ENCODE data around the gene NMRAL1.

The NMRAL1 gene

DNA sequence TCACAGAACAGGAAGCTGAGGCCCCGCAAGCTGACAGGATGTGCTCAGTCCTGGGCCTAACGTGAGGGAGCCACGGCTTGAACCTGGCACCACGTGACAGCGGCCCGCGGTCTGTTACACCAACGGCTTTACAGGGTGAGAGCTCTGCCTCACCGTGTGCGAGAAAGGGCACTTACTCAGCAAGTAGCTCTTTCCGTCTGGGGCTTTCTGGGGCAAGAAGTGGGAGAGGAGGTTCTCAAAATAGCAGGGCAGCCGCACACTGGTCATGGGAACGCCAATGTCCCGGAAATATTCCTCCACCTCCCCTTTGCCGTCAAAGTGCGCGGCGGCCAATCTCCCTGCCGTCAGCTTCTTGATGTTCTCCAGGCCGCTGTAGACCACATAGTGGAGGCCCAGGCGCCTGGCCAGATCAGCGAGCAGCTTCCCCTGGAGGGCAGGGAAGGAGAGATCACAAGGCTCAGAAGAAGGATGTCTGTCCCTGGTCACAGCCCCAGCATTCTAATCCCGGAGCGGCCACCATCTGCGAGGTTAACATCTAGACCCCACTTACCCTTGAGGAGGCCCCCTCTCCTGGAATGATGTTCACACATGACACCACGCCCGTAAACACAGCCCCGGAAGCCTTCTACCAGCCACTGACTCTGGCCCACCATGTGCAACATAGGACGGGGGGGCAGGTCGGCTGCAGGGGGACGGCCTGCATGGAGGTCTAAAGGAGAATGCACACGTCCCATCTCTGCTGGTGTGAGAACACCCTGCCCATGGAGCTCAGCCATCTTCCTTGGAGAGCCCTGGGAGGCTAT is 8.2 kb downstream of the NMRAL1 start:
- no peak for DNase-seq (ENCODE audit: low spot score)

DNA sequence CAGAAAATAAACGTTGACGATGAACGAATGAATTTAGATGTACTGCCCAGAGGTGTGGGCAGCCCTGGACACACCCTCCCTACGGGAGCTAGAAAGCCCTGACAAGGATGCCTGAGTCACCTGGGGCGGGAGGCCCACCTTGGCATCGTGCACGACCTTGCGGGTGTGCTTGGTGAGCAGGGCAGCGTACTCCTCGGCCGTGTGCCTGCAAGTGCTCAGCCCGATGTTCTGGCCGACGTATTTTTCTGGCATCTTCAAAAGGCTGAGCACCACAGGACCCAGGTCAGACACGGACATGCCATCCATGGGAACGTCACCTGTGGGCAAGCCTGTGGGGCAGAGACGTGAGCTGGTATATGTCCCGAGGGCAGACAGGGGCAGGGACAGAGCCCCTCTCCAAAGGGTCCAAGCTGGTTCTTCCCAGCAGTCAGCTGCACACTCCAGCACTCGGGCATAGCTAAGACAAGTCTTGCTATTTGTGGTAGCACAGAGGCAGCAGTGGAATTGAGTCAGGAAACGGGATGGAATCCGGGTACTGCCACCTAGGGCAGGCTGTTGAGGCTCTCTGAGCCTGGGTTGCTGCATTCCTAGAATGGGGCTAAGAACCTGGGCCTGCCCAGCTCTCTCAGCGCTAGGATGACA is 10.8 kb downstream of the NMRAL1 start:
- DNase-seq (ENCODE audit: low spot score) = no peak

DNA sequence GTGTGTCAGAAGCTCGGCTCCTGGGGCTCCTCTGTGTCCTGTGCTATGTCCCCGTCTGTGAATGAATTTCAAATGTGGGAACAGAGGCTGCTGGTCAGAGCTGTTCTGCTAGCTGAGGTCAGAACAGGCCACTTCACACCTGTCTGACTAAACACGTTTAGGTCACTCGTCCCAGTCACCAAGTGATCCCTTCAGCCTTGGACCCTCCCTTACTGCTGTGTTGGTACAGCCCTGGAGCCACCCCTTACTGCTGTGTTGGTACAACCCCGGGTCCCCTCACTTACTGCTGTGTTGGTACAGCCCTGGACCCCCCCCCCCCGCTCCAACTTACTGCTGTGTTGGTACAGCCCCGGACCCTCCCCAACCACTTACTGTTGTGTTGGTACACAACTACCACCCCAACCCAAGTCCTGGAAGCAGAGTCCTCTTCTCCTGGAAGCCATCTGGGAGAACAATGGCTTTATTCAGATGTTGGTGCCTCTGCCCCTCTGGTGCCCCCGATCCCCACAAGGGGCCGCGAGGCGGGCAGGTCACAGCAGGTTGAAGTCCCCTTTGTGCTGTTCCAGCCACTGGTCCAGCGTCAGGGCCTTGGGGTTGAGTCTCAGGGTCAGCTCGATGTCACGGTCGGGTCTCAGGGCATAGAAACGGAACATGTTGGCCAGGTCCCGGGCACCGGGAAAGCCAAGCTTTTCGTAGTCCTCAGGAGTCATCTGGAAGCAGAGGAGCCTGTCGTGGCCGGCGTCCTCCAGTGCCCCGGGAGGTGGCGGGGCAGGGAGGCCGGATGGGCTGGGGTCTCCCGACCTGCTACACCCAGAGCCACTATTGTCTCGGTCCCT is 13.0 kb downstream of the NMRAL1 start:
- no peak for DNase-seq (ENCODE audit: low spot score)

DNA sequence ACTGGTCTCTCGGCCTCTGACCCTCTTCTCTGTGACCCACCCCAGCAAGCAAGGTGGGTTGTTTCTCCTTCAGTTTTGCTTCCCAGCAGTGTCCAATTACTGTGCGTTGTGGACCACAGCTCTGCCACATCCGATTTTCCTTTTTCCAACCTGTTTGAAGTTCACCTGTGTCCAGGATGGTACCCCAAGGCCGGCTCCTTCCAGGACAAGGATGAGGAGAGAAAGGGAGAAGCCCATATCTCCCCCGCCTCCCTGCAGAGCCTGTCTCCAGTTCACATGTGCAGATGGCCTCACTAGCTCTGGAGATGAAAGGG is 13.5 kb downstream of the NMRAL1 start:
- no peak for DNase-seq (ENCODE audit: low spot score)

DNA sequence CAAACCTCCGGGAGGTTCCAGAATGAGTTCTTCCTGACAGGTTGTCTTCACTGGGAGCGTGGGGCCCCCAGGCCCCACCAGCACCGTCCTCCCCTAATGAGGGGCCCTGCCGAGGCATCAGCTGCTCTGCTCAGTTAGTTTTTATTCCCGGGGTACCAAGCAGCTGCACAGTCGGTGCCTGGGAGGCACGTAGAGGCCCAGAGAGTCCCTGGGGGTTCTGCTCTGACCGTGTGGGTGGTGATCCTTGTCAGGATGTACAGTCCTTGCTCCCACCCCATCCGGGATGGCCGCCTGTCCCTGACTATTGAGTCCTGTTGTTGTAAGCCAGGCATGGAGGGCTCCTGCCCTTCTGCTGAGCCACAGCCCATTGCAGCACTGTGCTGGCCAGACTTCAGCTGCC is 18.5 kb downstream of the NMRAL1 start:
- DNase-seq (ENCODE audit: low spot score) = no peak

DNA sequence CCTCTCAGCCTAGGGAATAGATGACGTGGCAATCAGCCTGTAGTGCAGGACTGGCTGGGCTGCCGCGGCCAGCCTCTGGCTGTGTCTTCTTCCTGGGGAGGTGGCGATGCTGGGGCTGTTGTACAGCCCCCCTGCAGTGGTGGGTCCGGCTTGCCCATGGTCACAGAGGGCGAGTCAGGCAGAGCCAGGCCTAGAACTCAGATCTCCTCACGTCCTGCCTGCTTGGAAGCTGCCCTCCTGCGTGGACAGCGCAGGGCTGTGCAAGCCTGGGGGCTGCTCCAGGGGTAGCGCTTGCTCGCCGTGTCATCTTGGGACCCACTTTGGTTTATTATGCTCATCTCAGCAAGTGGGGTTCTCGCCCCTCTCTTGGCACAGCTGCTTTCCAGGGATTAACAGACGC is 19.3 kb downstream of the NMRAL1 start:
- DNase-seq (ENCODE audit: low spot score) = no peak

DNA sequence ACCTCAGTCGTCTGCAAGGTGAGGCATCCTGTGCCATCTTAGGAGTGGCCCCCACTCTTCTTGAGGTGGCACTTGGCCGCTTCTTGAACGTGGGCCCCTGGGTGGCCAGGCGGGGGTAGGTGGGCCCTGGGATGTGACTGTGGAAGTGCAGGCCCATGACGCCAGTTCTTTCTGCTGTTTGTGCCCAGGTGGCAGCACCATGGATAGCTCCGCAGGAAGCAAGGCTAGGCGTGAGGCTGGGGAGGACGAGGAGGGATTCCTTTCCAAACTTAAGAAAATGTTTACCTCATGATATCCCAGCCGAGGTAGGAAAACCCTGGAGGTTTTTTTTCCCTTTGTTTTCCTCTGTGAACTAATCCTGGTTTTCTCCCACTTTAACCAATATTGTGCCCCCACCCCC is 19.8 kb downstream of the NMRAL1 start:
- no peak for DNase-seq (ENCODE audit: low spot score)

DNA sequence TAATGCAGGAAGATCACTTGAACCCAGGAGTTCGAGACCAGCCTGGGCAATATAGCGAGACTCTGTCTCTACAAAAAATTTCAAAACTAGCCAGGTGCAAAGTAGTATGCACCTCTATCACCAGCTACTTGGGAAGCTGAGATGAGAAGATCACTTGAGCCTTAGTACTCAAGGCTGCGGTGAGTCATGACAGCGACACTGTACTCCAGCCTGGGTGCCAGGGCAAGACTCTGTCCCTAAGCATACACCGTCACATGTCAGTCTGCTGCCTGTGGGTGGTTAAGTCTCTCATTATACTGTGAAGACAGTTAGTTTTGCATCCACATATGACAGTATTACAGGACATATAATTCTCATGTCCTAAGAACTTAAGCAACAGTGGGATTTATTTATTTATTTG is 21.8 kb downstream of the NMRAL1 start:
- DNase-seq (ENCODE audit: low spot score) = no peak

DNA sequence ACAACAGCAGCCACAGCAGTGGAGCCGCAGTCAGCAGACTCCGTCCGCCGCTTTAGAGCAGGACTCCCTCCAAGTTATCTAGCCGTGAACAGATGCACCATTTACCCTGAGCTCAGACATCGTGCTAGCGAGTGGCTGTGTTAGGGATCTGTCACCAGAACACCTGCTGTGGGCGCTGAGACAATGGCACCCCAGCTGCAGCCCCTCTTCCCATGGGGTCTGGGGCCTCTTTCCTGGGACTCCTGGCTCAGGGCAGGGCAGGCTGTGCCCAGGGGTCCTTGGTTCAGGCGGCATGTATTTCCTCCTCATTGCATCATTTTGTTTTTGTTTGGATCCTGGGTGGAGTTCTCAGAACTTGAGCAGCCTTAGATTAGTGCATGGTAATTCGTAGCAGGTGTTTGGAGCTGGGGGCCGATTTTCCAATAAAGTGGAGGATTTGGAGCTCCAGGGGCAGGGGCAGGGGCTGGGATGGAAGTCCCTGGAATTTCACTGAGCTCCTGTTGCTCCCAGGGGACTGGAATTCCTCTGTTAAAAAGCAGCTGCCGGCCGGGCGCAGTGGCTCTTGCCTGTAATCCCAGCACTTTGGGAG is 23.4 kb downstream of the NMRAL1 start:
- no peak for DNase-seq (ENCODE audit: low spot score)

DNA sequence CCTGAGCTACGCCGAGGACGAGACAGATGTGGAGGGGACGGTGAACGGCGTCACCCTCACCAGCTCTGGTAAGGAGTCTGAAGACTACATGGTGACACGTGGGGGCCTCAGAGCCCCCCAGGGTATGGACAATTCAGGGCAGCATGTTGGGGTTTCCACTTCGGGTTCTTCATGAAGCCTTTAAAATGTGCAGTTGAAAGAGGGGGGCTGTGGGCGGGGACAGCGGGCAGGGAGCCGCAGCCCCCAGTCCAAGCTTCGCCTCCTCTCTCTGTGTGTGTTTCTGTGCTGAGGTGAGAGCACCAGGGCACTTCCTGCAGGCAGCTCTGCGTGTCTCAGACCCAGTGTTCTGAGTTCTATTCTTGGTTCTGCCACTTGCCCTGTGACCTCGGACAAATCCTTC is 24.0 kb downstream of the NMRAL1 start:
- no peak for DNase-seq (ENCODE audit: low spot score)

DNA sequence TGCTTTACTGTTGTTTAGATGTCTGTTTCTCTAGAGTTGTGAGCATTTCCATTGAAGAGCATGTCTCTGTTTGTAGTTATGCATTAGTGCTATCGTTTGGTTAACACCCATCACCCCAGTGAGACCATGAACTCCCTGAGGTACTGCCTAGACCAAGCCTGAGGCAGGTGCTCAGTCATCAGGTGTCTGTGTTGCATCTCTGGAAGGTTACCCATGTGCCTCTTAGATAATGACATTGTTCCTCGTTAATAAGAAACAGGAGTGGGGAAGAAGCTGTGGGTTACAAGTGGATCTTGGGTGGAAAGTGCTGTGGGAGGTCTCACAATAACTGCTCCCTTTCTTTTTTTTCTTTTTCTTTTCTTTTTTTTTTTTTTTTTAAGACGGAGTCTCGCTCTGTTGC is 30.4 kb downstream of the NMRAL1 start:
- DNase-seq (ENCODE audit: low spot score) = no peak

DNA sequence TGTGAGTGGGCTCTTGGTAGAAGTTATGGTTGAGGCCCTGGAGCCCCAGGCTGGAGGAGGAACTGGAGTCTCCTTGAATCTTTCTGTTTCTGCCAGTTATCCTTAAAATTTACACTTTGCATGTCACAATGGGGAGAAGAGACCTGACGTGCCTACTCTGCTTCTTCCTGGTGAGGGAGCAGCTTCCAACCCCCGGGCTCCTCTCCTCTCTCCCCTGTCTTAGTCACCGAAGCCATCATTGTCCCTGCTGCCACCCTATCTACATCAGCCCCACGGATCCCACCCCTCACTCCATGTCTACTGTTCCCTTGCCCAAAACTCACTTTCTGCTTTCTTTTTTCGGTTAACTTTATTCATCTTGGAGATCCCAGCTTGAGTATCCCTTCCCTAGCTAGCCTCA is 31.2 kb downstream of the NMRAL1 start:
- no peak for DNase-seq (ENCODE audit: low spot score)

DNA sequence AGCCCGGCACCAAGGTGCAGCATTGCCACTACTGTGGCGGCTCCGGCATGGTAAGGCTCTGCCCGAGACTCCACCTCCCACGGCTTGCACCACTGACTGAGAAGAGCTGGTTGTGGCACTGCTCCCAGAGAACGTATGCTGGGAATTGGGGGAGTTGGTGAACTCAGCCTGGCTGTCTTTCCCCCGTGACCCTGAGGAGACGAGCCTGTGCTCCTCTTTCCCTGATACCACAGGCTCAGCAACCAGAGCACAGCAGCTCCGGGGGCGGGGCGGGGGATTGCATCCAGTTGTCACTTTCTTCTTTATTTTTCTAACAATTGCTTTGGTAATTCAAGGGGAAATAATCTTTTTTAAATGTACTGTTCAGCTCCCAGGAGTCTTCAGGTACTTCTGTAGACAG is 32.1 kb downstream of the NMRAL1 start:
- DNase-seq (ENCODE audit: low spot score) = no peak

DNA sequence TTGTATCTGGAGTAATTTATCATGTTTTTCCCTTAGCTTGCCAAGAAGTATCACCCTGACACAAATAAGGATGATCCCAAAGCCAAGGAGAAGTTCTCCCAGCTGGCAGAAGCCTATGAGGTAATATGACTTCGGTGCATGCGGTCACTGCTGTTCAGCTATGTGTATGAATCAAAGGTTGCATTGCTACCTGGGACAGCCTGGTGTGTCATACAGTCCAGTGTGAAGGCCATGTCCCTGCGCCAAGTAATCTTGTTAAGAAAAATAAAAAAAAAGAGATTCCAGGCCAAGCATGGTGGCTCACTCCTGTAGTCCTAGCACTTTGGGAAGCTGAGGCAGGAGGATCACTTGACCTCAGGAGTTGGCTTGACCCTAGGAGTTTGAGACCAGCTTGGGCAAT is 37.1 kb downstream of the NMRAL1 start:
- DNase-seq (ENCODE audit: low spot score) = no peak

DNA sequence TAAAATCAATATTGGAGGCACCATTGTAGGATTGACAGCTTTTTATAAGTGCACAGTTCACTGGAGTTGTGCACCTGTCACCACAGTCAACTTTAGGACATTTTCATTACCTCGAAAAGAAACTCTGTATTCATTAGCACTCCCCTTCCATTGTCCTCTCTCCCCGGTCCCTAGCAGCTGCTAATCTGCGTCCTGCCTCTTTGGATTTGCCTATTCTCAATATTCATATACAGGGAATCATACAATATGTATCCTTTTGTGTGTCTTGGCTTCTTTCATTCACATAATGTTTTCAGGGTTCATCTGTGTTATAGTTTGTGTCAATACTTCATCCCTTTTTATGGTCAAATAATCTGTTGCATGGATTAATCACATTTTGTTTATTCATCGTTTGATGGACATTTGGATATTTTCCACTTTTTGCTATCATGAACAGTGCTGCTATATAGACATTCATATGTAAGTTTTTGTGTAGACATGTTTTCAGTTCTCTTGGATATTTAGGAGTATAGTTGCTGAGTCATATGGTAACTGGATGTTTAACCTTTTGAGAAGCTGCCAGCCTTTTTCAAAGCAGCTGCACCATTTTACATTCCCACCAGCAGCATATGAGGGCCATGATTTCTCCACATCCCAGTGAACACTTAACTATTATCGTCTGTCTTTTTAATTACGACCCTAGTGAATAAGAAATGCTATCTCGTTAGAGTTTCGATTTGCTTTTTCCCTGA is 38.9 kb downstream of the NMRAL1 start:
- no peak for DNase-seq (ENCODE audit: low spot score)

DNA sequence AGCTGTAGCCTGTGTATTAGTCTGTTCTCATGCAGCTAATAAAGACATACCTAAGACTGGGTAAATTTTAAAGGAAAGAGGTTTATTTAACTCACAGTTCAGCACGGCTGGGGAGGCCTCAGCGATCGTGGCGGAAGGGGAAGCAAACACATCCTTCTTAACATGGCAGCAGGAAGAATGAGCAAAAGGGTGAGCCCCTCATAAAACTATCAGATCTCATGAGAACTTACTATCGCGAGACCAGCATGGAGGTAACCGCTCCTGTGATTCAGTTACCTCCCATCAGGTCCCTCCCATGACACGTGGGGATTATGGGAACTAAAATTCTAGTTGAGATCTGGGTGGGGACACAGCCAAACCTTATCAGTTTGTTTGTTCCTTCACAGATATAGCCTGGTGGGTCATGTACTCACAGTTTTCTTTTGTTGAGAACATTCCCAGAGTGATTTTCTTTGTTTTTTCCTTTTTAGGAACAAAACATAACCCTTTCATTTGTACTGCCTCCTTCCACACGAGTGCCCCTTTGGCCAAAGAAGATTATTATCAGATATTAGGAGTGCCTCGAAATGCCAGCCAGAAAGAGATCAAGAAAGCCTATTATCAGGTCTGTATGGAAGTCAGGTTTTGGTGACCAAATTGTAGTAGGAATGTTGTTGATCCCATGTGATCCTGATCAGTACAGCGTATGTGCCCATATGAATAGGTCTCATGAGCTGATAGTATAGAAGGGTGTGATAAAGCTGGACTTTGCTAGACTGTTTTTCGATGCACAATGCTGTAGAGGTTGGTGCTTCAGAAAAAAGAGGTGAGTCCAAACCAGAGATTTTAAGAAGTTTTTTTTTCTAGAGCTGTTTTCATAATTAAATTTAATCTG is 40.3 kb downstream of the NMRAL1 start:
- DNase-seq (ENCODE audit: low spot score) = no peak

DNA sequence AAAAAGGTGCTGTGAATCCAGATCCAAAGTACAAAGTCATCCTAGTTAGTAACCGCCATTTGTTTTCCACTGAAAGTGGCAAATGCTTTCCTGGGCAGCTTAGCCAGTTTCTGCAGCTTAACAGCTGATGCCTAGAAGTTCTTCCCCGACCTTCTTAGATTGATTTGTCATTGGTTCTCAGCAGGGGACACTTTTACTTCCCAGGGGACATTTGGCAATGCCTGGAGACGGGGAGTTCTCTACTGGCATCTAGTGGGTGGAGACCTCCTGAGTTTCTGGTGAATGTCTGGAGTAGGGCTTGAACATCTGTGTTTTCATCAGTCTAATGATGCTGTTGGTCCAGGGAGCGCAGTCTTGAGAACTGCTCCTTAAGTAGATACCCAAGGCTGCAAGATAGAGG is 41.2 kb downstream of the NMRAL1 start:
- DNase-seq (ENCODE audit: low spot score) = no peak

DNA sequence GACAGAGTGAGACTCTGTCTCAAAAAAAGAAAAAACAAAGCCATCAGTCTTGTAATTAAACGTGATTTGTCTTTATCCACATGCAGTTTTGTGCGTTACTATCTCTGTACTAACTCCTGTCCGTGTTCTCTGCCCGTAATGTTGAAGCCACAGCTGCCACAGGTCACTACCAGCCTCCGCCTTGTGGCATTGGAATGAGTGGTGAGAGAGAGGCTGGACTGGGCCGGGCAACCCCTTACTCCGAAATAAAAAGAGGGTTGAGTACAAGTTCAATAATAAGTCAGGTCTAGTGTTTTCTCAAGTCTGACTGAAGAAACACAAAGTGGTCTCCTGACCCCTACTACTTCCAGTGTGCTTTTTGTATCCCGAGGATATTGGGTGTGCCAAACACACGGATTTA is 43.4 kb downstream of the NMRAL1 start:
- DNase-seq (ENCODE audit: low spot score) = no peak

DNA sequence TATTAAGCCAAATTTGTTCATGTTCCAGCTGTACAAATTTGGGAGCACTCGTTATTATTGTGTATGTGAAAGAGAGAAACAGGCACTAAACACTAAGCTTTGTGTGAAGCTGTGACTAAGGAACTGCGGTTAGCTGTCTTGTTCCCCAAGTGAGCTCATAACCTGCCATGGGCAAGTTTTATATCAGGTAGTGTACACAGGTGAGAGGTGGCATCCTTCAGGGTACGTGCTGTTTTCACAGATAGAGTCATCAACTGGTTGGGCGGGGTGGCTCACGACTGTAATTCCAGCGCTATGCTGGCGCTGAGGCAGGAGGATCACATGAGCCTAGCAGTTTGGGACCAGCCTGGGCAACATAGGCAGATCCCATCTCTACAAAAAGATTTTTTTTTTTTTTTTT is 45.9 kb downstream of the NMRAL1 start:
- DNase-seq (ENCODE audit: low spot score) = no peak

DNA sequence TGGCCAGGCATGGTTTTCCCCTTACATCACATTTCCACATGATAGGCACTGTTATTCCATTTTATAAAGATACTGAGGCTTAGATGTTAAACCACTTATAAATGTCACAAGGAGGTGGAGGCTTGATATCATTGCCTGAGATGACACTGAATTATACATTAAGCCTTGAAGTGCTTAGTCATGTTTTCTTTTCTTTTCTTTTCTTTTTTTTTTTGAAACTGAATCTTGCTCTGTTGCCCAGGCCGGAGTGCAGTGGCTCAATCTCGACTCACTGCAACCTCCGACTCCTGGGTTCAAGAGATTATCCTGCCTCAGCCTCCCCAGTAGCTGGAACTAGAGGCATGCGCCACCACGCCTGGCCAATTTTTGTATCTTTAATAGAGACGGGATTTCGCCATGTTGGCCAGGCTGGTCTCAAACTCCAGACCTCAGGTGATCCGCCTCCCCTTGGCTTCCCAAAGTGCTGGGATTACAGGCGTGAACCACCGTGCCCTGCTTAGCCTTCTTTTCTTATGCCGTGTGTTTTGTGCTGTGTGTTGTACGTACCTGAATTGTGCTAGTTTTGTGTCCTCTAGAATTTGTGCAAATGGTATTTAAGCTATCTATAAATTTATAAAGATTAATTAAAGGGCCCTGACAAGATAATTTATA is 47.6 kb downstream of the NMRAL1 start:
- no peak for DNase-seq (ENCODE audit: low spot score)
